D721Med (cell line): ENCODE results near the gene ZNF800.

Experiments
- DNase-seq: peaks from one replicate; pipeline ENCODE4 v3.0.0; 2011; ENCODE audit warnings: low spot score; ENCODE audit not compliant: insufficient read length
- FAIRE-seq: peaks from 2 replicates; lab custom pipeline; 2011; peaks lifted over from hg19 to GRCh38; lab: Jason Lieb, UNC
- TF ChIP-seq, protein P1 (sequence below): IDR thresholded peaks from 2 replicates; pipeline ENCODE4 v1.5.1; 2012; ENCODE audit warnings: mild to moderate bottlenecking, control low read depth; ENCODE audit not compliant: insufficient read depth; ENCODE audit errors: missing control alignments

ZNF800 gene

DNA sequence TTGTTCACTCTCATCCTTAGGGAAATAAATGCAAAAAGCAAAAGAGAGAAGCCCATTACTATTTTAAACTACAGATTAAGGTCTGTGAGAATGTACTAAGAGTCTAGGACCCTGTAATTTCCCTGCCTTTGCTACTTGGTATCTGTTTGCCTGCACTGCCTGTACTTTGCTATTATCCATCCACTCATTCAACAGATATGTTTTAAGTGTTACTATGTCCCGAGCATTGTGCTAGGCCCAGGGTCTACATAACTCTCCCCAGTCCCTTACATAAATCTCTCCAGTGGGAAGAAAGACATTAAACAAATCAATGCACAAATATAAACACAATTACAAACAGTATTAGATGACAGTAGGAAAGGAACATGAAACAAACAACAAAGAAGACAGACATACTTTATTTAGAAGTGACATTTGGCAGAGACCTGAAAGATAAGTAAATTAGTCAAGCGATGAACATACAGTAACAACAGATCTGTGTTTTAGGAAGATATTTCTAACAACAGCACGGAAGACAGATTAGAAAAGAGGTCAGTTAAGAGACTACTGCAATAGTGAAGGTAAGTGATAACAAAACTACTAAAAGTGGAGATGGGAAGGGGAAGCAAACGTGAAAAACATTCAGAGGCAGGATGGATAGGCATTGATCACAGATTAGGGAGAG is 30.0 kb downstream of the ZNF800 start:
- DNase-seq (no peak), FAIRE-seq (no peak)
- TF ChIP-seq, protein P1, sequence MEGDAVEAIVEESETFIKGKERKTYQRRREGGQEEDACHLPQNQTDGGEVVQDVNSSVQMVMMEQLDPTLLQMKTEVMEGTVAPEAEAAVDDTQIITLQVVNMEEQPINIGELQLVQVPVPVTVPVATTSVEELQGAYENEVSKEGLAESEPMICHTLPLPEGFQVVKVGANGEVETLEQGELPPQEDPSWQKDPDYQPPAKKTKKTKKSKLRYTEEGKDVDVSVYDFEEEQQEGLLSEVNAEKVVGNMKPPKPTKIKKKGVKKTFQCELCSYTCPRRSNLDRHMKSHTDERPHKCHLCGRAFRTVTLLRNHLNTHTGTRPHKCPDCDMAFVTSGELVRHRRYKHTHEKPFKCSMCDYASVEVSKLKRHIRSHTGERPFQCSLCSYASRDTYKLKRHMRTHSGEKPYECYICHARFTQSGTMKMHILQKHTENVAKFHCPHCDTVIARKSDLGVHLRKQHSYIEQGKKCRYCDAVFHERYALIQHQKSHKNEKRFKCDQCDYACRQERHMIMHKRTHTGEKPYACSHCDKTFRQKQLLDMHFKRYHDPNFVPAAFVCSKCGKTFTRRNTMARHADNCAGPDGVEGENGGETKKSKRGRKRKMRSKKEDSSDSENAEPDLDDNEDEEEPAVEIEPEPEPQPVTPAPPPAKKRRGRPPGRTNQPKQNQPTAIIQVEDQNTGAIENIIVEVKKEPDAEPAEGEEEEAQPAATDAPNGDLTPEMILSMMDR: no peak

DNA sequence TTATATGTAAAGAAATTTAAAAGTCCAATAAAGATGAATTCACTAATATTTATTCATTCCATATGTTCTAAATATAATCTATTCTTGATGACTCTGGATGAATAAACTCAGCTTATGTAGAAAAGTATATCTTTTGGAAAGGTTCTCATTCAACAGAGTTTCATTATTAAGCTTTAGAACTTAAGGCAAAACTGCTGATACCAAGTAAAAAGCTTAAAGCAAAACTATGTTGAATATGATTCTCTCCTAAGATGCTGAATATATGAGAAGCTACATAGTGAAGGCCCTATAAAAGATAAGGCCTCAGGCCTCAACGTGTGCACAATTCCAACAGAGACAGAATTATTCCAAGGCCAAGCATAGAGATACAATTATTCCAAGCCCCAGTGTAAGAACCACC is 30.8 kb downstream of the ZNF800 start:
- no peak for DNase-seq
- FAIRE-seq: no peak
- TF ChIP-seq, protein P1: no peak

DNA sequence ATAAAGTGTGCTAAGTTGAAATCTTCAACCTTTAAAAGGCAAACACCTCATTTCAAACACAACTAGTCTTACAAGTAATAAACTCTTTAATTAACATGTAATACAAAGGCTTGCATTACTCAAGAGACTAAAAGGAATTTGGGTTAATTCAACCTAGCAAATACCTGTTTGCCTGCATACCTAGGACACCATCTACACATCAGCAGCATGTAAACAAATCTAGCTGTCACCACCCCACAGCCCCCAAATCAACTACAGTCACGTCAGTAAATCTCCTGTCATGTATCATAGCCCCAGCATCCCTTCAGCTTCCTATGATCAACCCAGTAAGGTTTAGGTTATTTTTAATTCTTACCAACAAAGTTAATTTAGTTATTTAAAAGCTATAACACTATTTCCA is 33.5 kb downstream of the ZNF800 start:
- TF ChIP-seq, protein P1: no peak
- no peak for DNase-seq
- no peak for FAIRE-seq

DNA sequence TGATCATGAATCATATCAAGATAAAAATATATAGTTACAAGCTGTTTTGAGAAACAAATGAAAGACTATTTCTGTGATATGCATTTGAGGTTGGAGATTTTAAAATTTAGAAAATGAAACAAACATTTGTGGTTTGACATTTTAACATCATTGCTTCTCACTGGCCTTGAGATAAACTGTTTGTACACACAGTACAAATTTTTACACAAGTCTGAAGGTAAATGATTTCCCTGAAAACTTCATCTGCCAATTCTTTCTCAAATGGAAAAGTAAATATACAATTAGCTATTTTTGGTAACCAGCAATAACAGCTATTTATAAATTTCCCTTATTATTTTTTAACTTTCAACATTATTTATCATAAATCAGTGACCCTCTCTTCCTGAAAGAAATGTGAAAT is 38.6 kb downstream of the ZNF800 start:
- no peak for FAIRE-seq

DNA sequence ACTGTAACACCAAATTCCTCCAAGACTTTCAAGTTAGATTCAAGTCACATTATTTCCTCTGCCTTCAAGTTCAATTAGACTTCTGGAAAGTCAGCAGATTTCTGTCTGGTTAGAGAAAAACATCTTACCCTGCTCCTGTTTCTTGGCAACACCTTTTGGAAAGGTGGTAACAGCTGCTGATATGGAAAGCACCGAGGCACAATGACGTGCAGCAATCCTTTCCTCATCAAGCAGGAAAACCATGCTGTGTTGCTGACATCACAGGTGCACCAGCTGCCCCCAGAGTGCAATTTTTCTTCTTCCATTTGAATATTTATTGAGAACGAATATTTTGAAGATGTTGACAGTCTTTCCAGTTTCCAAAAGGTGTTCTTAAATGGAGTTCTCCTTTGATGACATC is 41.9 kb downstream of the ZNF800 start:
- TF ChIP-seq, protein P1: no peak
- FAIRE-seq (no peak), DNase-seq (no peak)

More for the DNA sequence above, 38.6 kb downstream of the ZNF800 start:
- no peak for DNase-seq
- TF ChIP-seq, protein P1: no peak

DNA sequence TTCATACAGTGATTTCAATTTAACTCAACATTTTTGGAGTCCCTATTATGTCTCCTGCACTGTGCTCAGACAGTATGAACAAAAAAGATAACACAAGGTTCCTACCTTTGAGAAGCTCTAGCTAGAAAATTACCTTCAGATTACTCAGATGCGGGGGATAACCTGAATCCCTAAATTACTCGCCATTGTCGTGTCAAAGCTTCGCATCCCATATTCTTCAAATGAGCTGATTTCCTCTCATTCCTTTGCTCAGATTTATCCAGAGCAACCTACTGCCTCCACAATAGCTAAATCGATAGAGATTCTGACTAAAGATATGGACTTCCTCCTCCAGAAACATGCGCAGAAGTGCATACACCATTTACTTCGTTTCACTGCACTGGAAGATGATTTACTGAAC is 42.6 kb downstream of the ZNF800 start:
- no peak for DNase-seq
- FAIRE-seq: no peak
- TF ChIP-seq, protein P1: no peak

DNA sequence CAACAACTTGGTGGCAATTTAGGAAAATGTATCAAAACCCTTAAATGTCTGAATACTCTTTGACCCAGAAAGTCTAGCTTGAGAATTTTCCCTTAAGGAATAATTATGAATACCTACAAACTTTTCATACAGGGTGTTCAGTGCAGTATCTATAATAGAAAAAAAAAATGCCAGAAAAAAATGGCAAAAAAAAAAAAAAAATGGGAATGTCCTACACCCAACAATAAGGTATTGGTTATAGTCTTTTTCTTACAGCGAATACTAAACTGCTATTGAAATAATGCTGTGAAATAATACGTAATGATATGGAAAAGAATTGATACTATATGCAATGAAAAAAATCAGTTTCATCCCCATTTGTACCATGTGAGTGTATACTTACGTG is 44.3 kb downstream of the ZNF800 start:
- FAIRE-seq (no peak), DNase-seq (no peak)
- TF ChIP-seq, protein P1: no peak
